Uterus (tissue), 4 donors: ENCODE results near the gene SYCE3. TPM values are rescaled to one million over a fixed set of nuclear protein-coding genes. Genes with fewer than 3 reads are reported as not detected.

Source experiments
- DNase-seq, 2 donors: peaks; one replicate each; pipeline ENCODE4 v3.0.0-alpha.2; 2019 to 2020
- H3K27ac ChIP-seq, 2 donors: fragments of 200-600 bp; sonication (generic); 1 replicate in 1 of 2; 2 replicates in 1 of 2; pipeline ENCODE4 v1.5.1; 2016 to 2018
- H3K27me3 ChIP-seq, 2 donors: fragments of 200-600 bp; sonication (generic); one replicate each; pipeline ENCODE4 v1.5.1; 2018 to 2019; ENCODE audit warnings: control low read depth in 1 of 2
- H3K36me3 ChIP-seq, 2 donors: fragments of 200-600 bp; sonication (generic); one replicate each; pipeline ENCODE4 v1.5.1; 2019; ENCODE audit warnings: control low read depth in 1 of 2
- H3K4me1 ChIP-seq, 2 donors: fragments of 200-600 bp; sonication (generic); one replicate each; pipeline ENCODE4 v1.5.1; 2018 to 2019; ENCODE audit warnings: control low read depth in 1 of 2
- H3K4me3 ChIP-seq, 2 donors: fragments of 200-600 bp; sonication (generic); 1 replicate in 1 of 2; 2 replicates in 1 of 2; pipeline ENCODE4 v1.5.1; 2018 to 2019; ENCODE audit warnings: mild to moderate bottlenecking in 1 of 2
- H3K9me3 ChIP-seq, 2 donors: fragments of 200-600 bp; sonication (generic); one replicate each; pipeline ENCODE4 v1.5.1; 2019; ENCODE audit warnings: control low read depth in 1 of 2
- CTCF ChIP-seq, 4 experiments: fragments of 200-600 bp in 2 of 4; fragments of 450-650 bp in 2 of 4; sonication (generic) in 2 of 4; IDR thresholded peaks; one replicate each; pipeline ENCODE4 v1.5.1; 2016 to 2019; ENCODE audit warnings: antibody characterized with exemption in 4 of 4, mild to moderate bottlenecking in 2 of 4, moderate library complexity in 1 of 4
- POLR2A ChIP-seq, 2 donors: fragments of 450-650 bp; IDR thresholded peaks; one replicate each; pipeline ENCODE4 v1.6.1; 2016; ENCODE audit warnings: antibody characterized with exemption in 2 of 2, mild to moderate bottlenecking in 1 of 2, moderate library complexity in 1 of 2
- intact Hi-C: fragments of 100-400 bp; cut with DNase I; formaldehyde crosslinking; loops from one replicate; pipeline ENCODE4 v1.15.1; 2023; ENCODE audit warnings: low total_unique reads
- total RNA-seq, 4 donors: library from RNA; depleted of rRNA in 3 of 4; stranded (reverse); fragments of >200 nt in 3 of 4; gene quantifications; one replicate each; pipeline versions ENCODE4 v1.1.0 to v1.2.4, GENCODE V29; 2014 to 2023
- donor health status: DM: yes; HTN: yes; CAD: no.

The SYCE3 gene
- total RNA-seq, 4 donors from 2014 or later = not detected

DNA sequence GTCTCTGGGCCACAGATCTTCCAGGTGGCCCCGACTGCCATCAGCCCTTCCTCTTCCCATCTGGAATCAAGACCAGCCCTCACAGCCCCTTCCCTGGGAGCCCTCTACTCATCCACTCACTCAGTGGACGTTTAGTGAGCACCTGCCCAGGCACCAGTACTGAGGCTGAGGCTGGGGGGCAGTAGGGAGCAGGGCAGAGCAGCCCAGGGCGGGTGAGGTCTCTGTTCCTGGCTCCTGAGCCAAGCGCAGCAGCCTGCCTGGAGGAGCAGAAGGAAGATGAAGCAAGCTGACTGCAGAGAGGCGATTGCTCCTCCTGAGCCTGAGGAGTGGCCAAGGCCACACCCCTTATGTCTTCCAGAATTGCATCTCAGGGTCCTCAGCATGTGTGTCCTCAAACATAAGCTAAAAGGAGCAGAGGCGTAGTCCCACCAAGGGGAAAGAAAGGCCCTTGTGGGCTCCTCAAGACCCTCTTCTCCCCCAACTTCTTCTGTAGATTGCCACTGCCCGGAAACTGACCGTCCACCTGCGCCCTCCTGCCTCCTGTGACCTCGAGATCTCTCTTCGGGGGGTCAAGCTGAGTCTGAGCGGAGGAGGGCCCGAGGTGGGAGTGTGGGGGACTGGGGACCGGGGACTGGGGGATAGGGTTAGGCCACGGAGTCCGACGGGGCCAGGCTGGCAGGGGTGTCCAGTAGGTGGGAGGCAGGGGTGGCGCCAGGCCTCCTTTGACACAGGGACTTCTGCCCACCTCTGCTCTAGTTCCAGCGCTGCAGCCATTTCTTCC lies 43.6 kb upstream of the SYCE3 start:
- no peak overlapping the region for H3K4me3 ChIP-seq
- H3K27ac ChIP-seq = no peak overlapping the region
- intact Hi-C loops = no loop called here
- peaks cover 0 to 3% of the 10 kb centered on the region in 2 donors for H3K27me3 ChIP-seq
- no peaks in the 10 kb centered on the region for H3K36me3 ChIP-seq
- no peak for DNase-seq
- TF ChIP-seq POLR2A (IDR thresholded peaks at IDR 0.05) (no peak), CTCF (IDR thresholded peaks at IDR 0.05) (no peak)
- H3K4me1 ChIP-seq = peaks cover 0 to 2% of the 10 kb centered on the region in 2 donors
- H3K9me3 ChIP-seq = no peaks in the 10 kb centered on the region

GRCh38 chr22:50605613-50606074 lies 42.9 kb upstream of the SYCE3 start:
- no peak for TF ChIP-seq POLR2A (IDR thresholded peaks at IDR 0.05)
- TF ChIP-seq CTCF (IDR thresholded peaks at IDR 0.05) = no peak
- H3K36me3 ChIP-seq = no peaks in the 10 kb centered on the region
- H3K27ac ChIP-seq = no peak overlapping the region
- peaks cover 0 to 9% of the 10 kb centered on the region in 2 donors for H3K4me1 ChIP-seq
- peaks cover 0 to 3% of the 10 kb centered on the region in 2 donors for H3K27me3 ChIP-seq
- intact Hi-C loops = no loop called here
- H3K4me3 ChIP-seq = no peak overlapping the region
- DNase-seq = no peak
- no peaks in the 10 kb centered on the region for H3K9me3 ChIP-seq

- DNase-seq = no peak
- Histone ChIP-seq H3K4me1 (peaks cover 0 to 10% of the 10 kb centered on the region in 2 donors), H3K9me3 (no peaks in the 10 kb centered on the region), H3K27ac (no peak overlapping the region), H3K36me3 (no peaks in the 10 kb centered on the region), H3K4me3 (no peak overlapping the region), H3K27me3 (peaks cover 0 to 3% of the 10 kb centered on the region in 2 donors)
- intact Hi-C loops = no loop called here
- TF ChIP-seq CTCF (IDR thresholded peaks at IDR 0.05) (no peak), POLR2A (IDR thresholded peaks at IDR 0.05) (no peak)
Observed at GRCh38 chr22:50605002-50605612, 42.4 kb upstream of the SYCE3 start.

GRCh38 chr22:50604256-50605001 lies 41.7 kb upstream of the SYCE3 start:
- Histone ChIP-seq H3K4me3 (no peak overlapping the region), H3K9me3 (no peaks in the 10 kb centered on the region), H3K27ac (no peak overlapping the region), H3K27me3 (peaks cover 0 to 3% of the 10 kb centered on the region in 2 donors), H3K36me3 (no peaks in the 10 kb centered on the region), H3K4me1 (peaks cover 0 to 10% of the 10 kb centered on the region in 2 donors)
- intact Hi-C loops = no loop called here
- TF ChIP-seq POLR2A (IDR thresholded peaks at IDR 0.05) (no peak), CTCF (IDR thresholded peaks at IDR 0.05) (no peak)
- no peak for DNase-seq
